Colon (tissue), 2 donors: ENCODE results near the gene FRYL.
"Not testable (repeated sequence)": the region's sequence is repeated elsewhere in the genome, so short reads cannot be mapped to it uniquely, and the experiment has no call there.

Experiments
- FAIRE-seq: peaks from 2 replicates; lab custom pipeline; 2012; peaks lifted over from hg19 to GRCh38; lab: Jason Lieb, UNC
- donor health status: control.
- donor health status: control.

Gene FRYL

GRCh38 chr4:48490012-48490679, 289.9 kb downstream of the FRYL start, which contains the start of gene ZAR1:
ZAR1 (plus strand) TSS chr4:48490252; CDS start chr4:48490292, 40 bp downstream.
- no peak for FAIRE-seq

- FAIRE-seq, result no peak
Observed at GRCh38 chr4:48489683-48490011, 290.4 kb downstream of the FRYL start.

- no peak for FAIRE-seq
Observed at GRCh38 chr4:48484494-48485168, 295.4 kb downstream of the FRYL start.

- FAIRE-seq, result no peak
Observed at GRCh38 chr4:48483777-48484493, 296.1 kb downstream of the FRYL start.

GRCh38 chr4:48483006-48483776, 296.9 kb downstream of the FRYL start, which contains the start of gene SLC10A4:
SLC10A4 (plus strand) TSS chr4:48483343; CDS start chr4:48483562, 219 bp downstream.
- no peak for FAIRE-seq

GRCh38 chr4:48481581-48481980, 298.5 kb downstream of the FRYL start:
- FAIRE-seq, result no peak

GRCh38 chr4:48478273-48478672, 301.8 kb downstream of the FRYL start:
- no peak for FAIRE-seq

GRCh38 chr4:48475770-48476169, 304.3 kb downstream of the FRYL start:
- FAIRE-seq, result no peak

GRCh38 chr4:48472794-48473193, 307.3 kb downstream of the FRYL start:
- no peak for FAIRE-seq

- no peak for FAIRE-seq
Observed at GRCh38 chr4:48470570-48470969, 309.5 kb downstream of the FRYL start.

- no peak for FAIRE-seq
Observed at GRCh38 chr4:48470137-48470536, 309.9 kb downstream of the FRYL start.

- FAIRE-seq, result no peak
Observed at GRCh38 chr4:48467891-48468290, 312.2 kb downstream of the FRYL start.

GRCh38 chr4:48467442-48467841, 312.6 kb downstream of the FRYL start:
- FAIRE-seq, result no peak

- no peak for FAIRE-seq
Observed at GRCh38 chr4:48462363-48462762, 317.7 kb downstream of the FRYL start.

- no peak for FAIRE-seq
Observed at GRCh38 chr4:48461000-48461399, 319.1 kb downstream of the FRYL start.

- no peak for FAIRE-seq
Observed at GRCh38 chr4:48454591-48454990, 325.5 kb downstream of the FRYL start.

GRCh38 chr4:48451656-48452055, 328.4 kb downstream of the FRYL start:
- FAIRE-seq, result not testable (repeated sequence)

- no peak for FAIRE-seq
Observed at GRCh38 chr4:48450740-48451139, 329.3 kb downstream of the FRYL start.

- FAIRE-seq, result no peak
Observed at GRCh38 chr4:48449151-48449550, 330.9 kb downstream of the FRYL start.
